Measurements from ENCODE around the gene CCL16. TPM values are rescaled to one million over a fixed set of nuclear protein-coding genes. Genes with fewer than 3 reads are reported as not detected.
A peak's percentile ranks its signal among the peaks of the same experiment; 100 is the strongest.

CCL16 gene
- total and polyA plus RNA-seq, 2 of the 4 experiments (the other 2 are of a cell fraction), result not detected

DNA sequence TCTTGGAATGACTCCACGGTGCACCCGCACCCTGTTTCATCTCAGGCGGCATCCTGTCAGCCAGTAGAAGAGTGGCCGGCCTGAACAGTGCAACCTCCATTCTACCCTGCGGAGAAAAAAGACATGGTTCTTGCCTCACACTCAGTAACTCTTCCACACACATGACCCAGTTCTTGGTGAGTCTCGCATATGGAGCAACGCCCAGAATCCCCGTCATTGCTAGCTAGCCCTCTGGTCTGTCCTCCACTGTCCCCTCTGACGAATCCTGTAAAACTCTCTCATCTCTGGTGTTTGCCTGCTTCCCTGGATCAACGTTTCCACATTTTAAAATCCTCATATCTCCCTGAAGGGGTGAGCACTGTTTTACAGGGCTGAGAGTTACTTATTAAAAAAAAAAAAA, 46.5 kb downstream of the CCL16 start:
- no peak overlapping the region for H3K14ac ChIP-seq (replicated peaks; ENCODE audit: low read depth, low read length)
- H4K5ac ChIP-seq (ENCODE audit: low read depth, low read length), result no peak overlapping the region
- H3K23ac ChIP-seq (ENCODE audit: low read depth, low read length), result no peak overlapping the region
- no peak overlapping the region for H4K91ac ChIP-seq (ENCODE audit: insufficient read depth, low read depth, low read length)
- in situ Hi-C loops (cut with MboI; ENCODE audit: low sequenced_read_pairs) (no loop called here), dilution Hi-C loops (cut with HindIII; ENCODE audit: low sequenced_read_pairs, unreplicated experiment) (no loop called here), intact Hi-C loops (cut with micrococcal nuclease) (no loop called here)
- no peak overlapping the region for H2AK5ac ChIP-seq (ENCODE audit: low read depth, low read length)
- no peak overlapping the region for H2BK5ac ChIP-seq (ENCODE audit: low read depth, low read length, poor library complexity, severe bottlenecking)
- H2BK15ac ChIP-seq (ENCODE audit: low read depth, low read length), result no peak overlapping the region
- H4K20me1 ChIP-seq (ENCODE audit: insufficient read depth, low read length), result no peaks in the 10 kb centered on the region
- CTCF ChIA-PET, result no interaction called here
- no peak overlapping the region for H2AK9ac ChIP-seq (replicated peaks; ENCODE audit: low read depth, low read length, poor library complexity)
- H4K8ac ChIP-seq (ENCODE audit: low read depth in 2 of 2, low read length in 2 of 2), result no peak overlapping the region
- H3K4ac ChIP-seq (ENCODE audit: low read depth, low read length), result no peak overlapping the region
- H3K27ac ChIP-seq (ENCODE audit: insufficient read depth, low read length), result no peak overlapping the region
- no peak for ATAC-seq (ENCODE audit: low read depth)
- DNase-seq, result peak; percentile 11
- H3K36me3 ChIP-seq (ENCODE audit: control insufficient read depth, insufficient read depth, low read length), result no peaks in the 10 kb centered on the region
- H3K4me1 ChIP-seq (ENCODE audit: control insufficient read depth, insufficient read depth, low read length), result no peaks in the 10 kb centered on the region
- BruUV-seq (replicated peaks), result no TSS peak
- H2BK20ac ChIP-seq (ENCODE audit: low read depth, low read length), result no peak overlapping the region
- TF ChIP-seq SMC3 (IDR thresholded peaks at IDR 0.05; ENCODE audit: low read depth, low read length), result no peak
- no peak for TF ChIP-seq POLR2A (IDR thresholded peaks at IDR 0.05; ENCODE audit: low read depth, low read length)
- no peak for TF ChIP-seq RFX5 (IDR thresholded peaks at IDR 0.05; ENCODE audit: low read depth, low read length)
- TF ChIP-seq BHLHE40 (IDR thresholded peaks at IDR 0.05; ENCODE audit: low read depth, low read length), result no peak
- TF ChIP-seq RCOR1 (IDR thresholded peaks at IDR 0.05; ENCODE audit: insufficient replicate concordance, low read length), result no peak
- TF ChIP-seq, protein P1, sequence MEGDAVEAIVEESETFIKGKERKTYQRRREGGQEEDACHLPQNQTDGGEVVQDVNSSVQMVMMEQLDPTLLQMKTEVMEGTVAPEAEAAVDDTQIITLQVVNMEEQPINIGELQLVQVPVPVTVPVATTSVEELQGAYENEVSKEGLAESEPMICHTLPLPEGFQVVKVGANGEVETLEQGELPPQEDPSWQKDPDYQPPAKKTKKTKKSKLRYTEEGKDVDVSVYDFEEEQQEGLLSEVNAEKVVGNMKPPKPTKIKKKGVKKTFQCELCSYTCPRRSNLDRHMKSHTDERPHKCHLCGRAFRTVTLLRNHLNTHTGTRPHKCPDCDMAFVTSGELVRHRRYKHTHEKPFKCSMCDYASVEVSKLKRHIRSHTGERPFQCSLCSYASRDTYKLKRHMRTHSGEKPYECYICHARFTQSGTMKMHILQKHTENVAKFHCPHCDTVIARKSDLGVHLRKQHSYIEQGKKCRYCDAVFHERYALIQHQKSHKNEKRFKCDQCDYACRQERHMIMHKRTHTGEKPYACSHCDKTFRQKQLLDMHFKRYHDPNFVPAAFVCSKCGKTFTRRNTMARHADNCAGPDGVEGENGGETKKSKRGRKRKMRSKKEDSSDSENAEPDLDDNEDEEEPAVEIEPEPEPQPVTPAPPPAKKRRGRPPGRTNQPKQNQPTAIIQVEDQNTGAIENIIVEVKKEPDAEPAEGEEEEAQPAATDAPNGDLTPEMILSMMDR (conservative IDR thresholded peaks at IDR 0.05; ENCODE audit: low read depth, low read length), result no peak
- TF ChIP-seq, protein P2, sequence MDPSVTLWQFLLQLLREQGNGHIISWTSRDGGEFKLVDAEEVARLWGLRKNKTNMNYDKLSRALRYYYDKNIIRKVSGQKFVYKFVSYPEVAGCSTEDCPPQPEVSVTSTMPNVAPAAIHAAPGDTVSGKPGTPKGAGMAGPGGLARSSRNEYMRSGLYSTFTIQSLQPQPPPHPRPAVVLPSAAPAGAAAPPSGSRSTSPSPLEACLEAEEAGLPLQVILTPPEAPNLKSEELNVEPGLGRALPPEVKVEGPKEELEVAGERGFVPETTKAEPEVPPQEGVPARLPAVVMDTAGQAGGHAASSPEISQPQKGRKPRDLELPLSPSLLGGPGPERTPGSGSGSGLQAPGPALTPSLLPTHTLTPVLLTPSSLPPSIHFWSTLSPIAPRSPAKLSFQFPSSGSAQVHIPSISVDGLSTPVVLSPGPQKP (IDR thresholded peaks at IDR 0.05; ENCODE audit: borderline replicate concordance, low read depth, low read length), result no peak
- TF ChIP-seq FOS (IDR thresholded peaks at IDR 0.05; ENCODE audit: low read depth, low read length), result no peak
- no peak for TF ChIP-seq MAFK (IDR thresholded peaks at IDR 0.05; ENCODE audit: low read depth, low read length)
- no peak for TF ChIP-seq CEBPB (IDR thresholded peaks at IDR 0.05; ENCODE audit: low read depth, low read length)
- TF ChIP-seq MXI1 (IDR thresholded peaks at IDR 0.05; ENCODE audit: borderline replicate concordance, low read depth, low read length), result no peak
- TF ChIP-seq RAD21 (IDR thresholded peaks at IDR 0.05; ENCODE audit: low read length), result no peak
- no peak for TF ChIP-seq NFE2L2 (IDR thresholded peaks at IDR 0.05; ENCODE audit: low read depth, low read length)
- TF ChIP-seq MAZ (IDR thresholded peaks at IDR 0.05; ENCODE audit: borderline replicate concordance, low read depth, low read length), result no peak
- no peak for TF ChIP-seq CHD1 (IDR thresholded peaks at IDR 0.05; ENCODE audit: low read depth, low read length)
- TF ChIP-seq, protein P3, sequence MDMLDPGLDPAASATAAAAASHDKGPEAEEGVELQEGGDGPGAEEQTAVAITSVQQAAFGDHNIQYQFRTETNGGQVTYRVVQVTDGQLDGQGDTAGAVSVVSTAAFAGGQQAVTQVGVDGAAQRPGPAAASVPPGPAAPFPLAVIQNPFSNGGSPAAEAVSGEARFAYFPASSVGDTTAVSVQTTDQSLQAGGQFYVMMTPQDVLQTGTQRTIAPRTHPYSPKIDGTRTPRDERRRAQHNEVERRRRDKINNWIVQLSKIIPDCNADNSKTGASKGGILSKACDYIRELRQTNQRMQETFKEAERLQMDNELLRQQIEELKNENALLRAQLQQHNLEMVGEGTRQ (IDR thresholded peaks at IDR 0.05; ENCODE audit: low read depth, low read length), result no peak
- H3K56ac ChIP-seq (ENCODE audit: extremely low read depth, insufficient read depth, low read length), result no peak overlapping the region
- H2BK120ac ChIP-seq (ENCODE audit: low read depth, low read length), result no peak overlapping the region
- peaks cover 3% of the 10 kb centered on the region for H3K27me3 ChIP-seq (ENCODE audit: control insufficient read depth, insufficient read depth, low read length)
- H3K4me2 ChIP-seq (ENCODE audit: low read depth, low read length), result no peak overlapping the region
- no peaks in the 10 kb centered on the region for H3K9me3 ChIP-seq (ENCODE audit: control insufficient read depth, insufficient read depth, low read length)
- H3K18ac ChIP-seq (ENCODE audit: low read depth, low read length), result no peak overlapping the region
- POLR2A ChIA-PET (ENCODE audit: unreplicated experiment), result no interaction called here
- 82% methylated on average over 2 of the region's 10 CpGs; no CpG with 5 or more reads in 1 of the 2 experiments for WGBS, 2 experiments (ENCODE audit: extremely low coverage in 2 of 2, insufficient read length in 1 of 2)
- no peak overlapping the region for H2AFZ ChIP-seq (replicated peaks; ENCODE audit: low read length, poor library complexity)
- H3K9me1 ChIP-seq (ENCODE audit: insufficient read depth, low read length), result 0 out of 2 replicates have a peak, but pooled peaks cover 3% of the 10 kb centered on the region
- H3K79me1 ChIP-seq (ENCODE audit: low read depth in 1 of 2, low read length in 2 of 2), result no peaks in the 10 kb centered on the region
- no peak overlapping the region for H3K9ac ChIP-seq (ENCODE audit: low read depth, low read length)
- H3K4me3 ChIP-seq (ENCODE audit: insufficient read depth, low read depth, low read length), result no peak overlapping the region
